Activated CD4-positive, alpha-beta T cell treated with anti-CD3 and anti-CD28 coated beads, Interleukin-2, amount 50 U/mL, for 24 hours (primary cell): ENCODE data around the gene INTS2.
"Not testable (repeated sequence)": the region's sequence is repeated elsewhere in the genome, so short reads cannot be mapped to it uniquely, and the experiment has no call there.

Experiments
- DNase-seq, 2 donors: peaks; one replicate each; pipeline ENCODE4 v3.0.0-alpha.2; 2020; ENCODE audit warnings: low read depth in 1 of 2, low spot score in 1 of 2

Gene INTS2

GRCh38 chr17:61897548-61898180, 30.1 kb downstream of the INTS2 start:
- no peak for DNase-seq

GRCh38 chr17:61895391-61895790, 32.4 kb downstream of the INTS2 start:
- no peak for DNase-seq

- not testable (repeated sequence) for DNase-seq
Observed at GRCh38 chr17:61894310-61894709, 33.5 kb downstream of the INTS2 start.

- DNase-seq: not testable (repeated sequence)
Observed at GRCh38 chr17:61887733-61888132, 40.0 kb downstream of the INTS2 start.

- not testable (repeated sequence) for DNase-seq
Observed at GRCh38 chr17:61885865-61886264, 41.9 kb downstream of the INTS2 start.

GRCh38 chr17:61884864-61885263, 42.9 kb downstream of the INTS2 start:
- DNase-seq: no peak

- DNase-seq: no peak
Observed at GRCh38 chr17:61880589-61881102, 47.1 kb downstream of the INTS2 start.

- no peak for DNase-seq
Observed at GRCh38 chr17:61878984-61879612, 48.7 kb downstream of the INTS2 start.

GRCh38 chr17:61878520-61878919, 49.3 kb downstream of the INTS2 start:
- no peak for DNase-seq

- DNase-seq: no peak
Observed at GRCh38 chr17:61877837-61878236, 49.9 kb downstream of the INTS2 start.

GRCh38 chr17:61875804-61876203, 52.0 kb downstream of the INTS2 start:
- no peak for DNase-seq

- DNase-seq: no peak
Observed at GRCh38 chr17:61875285-61875684, 52.5 kb downstream of the INTS2 start.

- no peak for DNase-seq
Observed at GRCh38 chr17:61874075-61874474, 53.7 kb downstream of the INTS2 start.

GRCh38 chr17:61872099-61872498, 55.7 kb downstream of the INTS2 start:
- no peak for DNase-seq

- no peak for DNase-seq
Observed at GRCh38 chr17:61869138-61869537, 58.6 kb downstream of the INTS2 start.

GRCh38 chr17:61868074-61868473, 59.7 kb downstream of the INTS2 start:
- no peak for DNase-seq

- DNase-seq: no peak
Observed at GRCh38 chr17:61867033-61867432, 60.7 kb downstream of the INTS2 start.

GRCh38 chr17:61863801-61864126, 64.0 kb downstream of the INTS2 start:
- no peak for DNase-seq

GRCh38 chr17:61862975-61863800, 64.6 kb downstream of the INTS2 start, which contains the start of gene BRIP1:
BRIP1 (minus strand) TSS chr17:61863528; CDS start chr17:61861539, 1,989 bp downstream.
- peak; percentile 68 to 86 for DNase-seq

- no peak for DNase-seq
Observed at GRCh38 chr17:61862105-61862574, 65.6 kb downstream of the INTS2 start.

GRCh38 chr17:61860397-61860796, 67.4 kb downstream of the INTS2 start:
- not testable (repeated sequence) for DNase-seq

GRCh38 chr17:61856035-61856434, 71.7 kb downstream of the INTS2 start:
- DNase-seq: no peak
